ENCODE results near the gene AHNAK2.

AHNAK2 gene

GRCh38 chr14:104974146-104974541 lies 4.0 kb downstream of the AHNAK2 start:
- Histone ChIP-seq H2BK12ac (ENCODE audit: low read length) (no peak overlapping the region), H3K36me3 (replicated peaks in 1 of 2; ENCODE audit: control insufficient read depth in 2 of 2, insufficient read depth in 2 of 2, low read length in 2 of 2) (no peaks in the 10 kb centered on the region), H3K4ac (ENCODE audit: low read length) (no peak overlapping the region), H3K4me1 (ENCODE audit: control insufficient read depth in 2 of 2, insufficient read depth in 1 of 2, low read depth in 1 of 2, low read length in 2 of 2) (peaks cover 25 to 35% of the 10 kb centered on the region in 2 donors), H3K18ac (ENCODE audit: low read length) (peak overlapping the region; percentile 57), H3K79me1 (ENCODE audit: low read depth, low read length) (no peaks in the 10 kb centered on the region), H2BK15ac (ENCODE audit: low read length) (peak overlapping the region; percentile 85), H3K4me3 (ENCODE audit: low read length in 2 of 2) (no peak overlapping the region), H3K9ac (ENCODE audit: low read depth, low read length, poor library complexity) (no peak overlapping the region), H3K4me2 (ENCODE audit: insufficient read depth, low read length, poor library complexity, severe bottlenecking) (no peak overlapping the region), H3K9me3 (replicated peaks in 1 of 2; ENCODE audit: control insufficient read depth in 2 of 2, insufficient read depth in 1 of 2, low read depth in 1 of 2, low read length in 2 of 2) (no peaks in the 10 kb centered on the region), H3K27ac (replicated peaks; ENCODE audit: low read length) (no peak overlapping the region), H2BK5ac (ENCODE audit: low read length) (peak overlapping the region; percentile 66), H3K14ac (ENCODE audit: low read length) (no peak overlapping the region), H4K8ac (ENCODE audit: low read depth, low read length) (no peak overlapping the region), H4K91ac (ENCODE audit: low read depth, low read length, poor library complexity) (no peak overlapping the region), H3K27me3 (ENCODE audit: control insufficient read depth in 3 of 3, insufficient read depth in 3 of 3, low read depth in 1 of 3, low read length in 3 of 3) (peaks cover 5 to 87% (median 28%) of the 10 kb centered on the region in 3 experiments), H2AK5ac (ENCODE audit: low read depth, low read length) (peak overlapping the region; percentile 59), H2BK120ac (ENCODE audit: low read depth, low read length) (no peak overlapping the region), H2AFZ (ENCODE audit: low read length) (no peak overlapping the region), H3K23ac (ENCODE audit: low read depth, low read length, poor library complexity) (no peak overlapping the region)
- DNase-seq (ENCODE audit: low spot score), result no peak
- no CpG with 5 or more reads among the region's 13 CpGs for WGBS, 2 donors (ENCODE audit: extremely low coverage in 2 of 2, insufficient read length in 2 of 2, insufficient replicate concordance in 1 of 2)

GRCh38 chr14:104973385-104974145 lies 4.6 kb downstream of the AHNAK2 start:
- peak overlapping the region; percentile 38 for H3K14ac ChIP-seq (ENCODE audit: low read length)
- no peak overlapping the region for H3K27ac ChIP-seq (replicated peaks; ENCODE audit: low read length)
- no peak overlapping the region for H3K4ac ChIP-seq (ENCODE audit: low read length)
- H2AK5ac ChIP-seq (ENCODE audit: low read depth, low read length), result peak overlapping the region; percentile 59
- H3K4me3 ChIP-seq (ENCODE audit: low read length in 2 of 2), result no peak overlapping the region
- H4K91ac ChIP-seq (ENCODE audit: low read depth, low read length, poor library complexity), result no peak overlapping the region
- H3K9me3 ChIP-seq (replicated peaks in 1 of 2; ENCODE audit: control insufficient read depth in 2 of 2, insufficient read depth in 1 of 2, low read depth in 1 of 2, low read length in 2 of 2), result peaks cover 0 to 1% of the 10 kb centered on the region in 2 donors
- peak overlapping the region; percentile 54 for H3K9ac ChIP-seq (ENCODE audit: low read depth, low read length, poor library complexity)
- H3K36me3 ChIP-seq (replicated peaks in 1 of 2; ENCODE audit: control insufficient read depth in 2 of 2, insufficient read depth in 2 of 2, low read length in 2 of 2), result no peaks in the 10 kb centered on the region
- H2BK120ac ChIP-seq (ENCODE audit: low read depth, low read length), result peak overlapping the region; percentile 13
- no peak overlapping the region for H3K4me2 ChIP-seq (ENCODE audit: insufficient read depth, low read length, poor library complexity, severe bottlenecking)
- no peak overlapping the region for H3K23ac ChIP-seq (ENCODE audit: low read depth, low read length, poor library complexity)
- H3K27me3 ChIP-seq (ENCODE audit: control insufficient read depth in 3 of 3, insufficient read depth in 3 of 3, low read depth in 1 of 3, low read length in 3 of 3), result peaks cover 5 to 87% (median 22%) of the 10 kb centered on the region in 3 experiments
- peak overlapping the region; percentile 60 for H3K18ac ChIP-seq (ENCODE audit: low read length)
- no peak for DNase-seq (ENCODE audit: low spot score)
- no peak overlapping the region for H4K8ac ChIP-seq (ENCODE audit: low read depth, low read length)
- H2BK15ac ChIP-seq (ENCODE audit: low read length), result peak overlapping the region; percentile 85
- WGBS, 2 donors (ENCODE audit: extremely low coverage in 2 of 2, insufficient read length in 2 of 2, insufficient replicate concordance in 1 of 2), result no CpG with 5 or more reads among the region's 23 CpGs
- H2AFZ ChIP-seq (ENCODE audit: low read length), result peak overlapping the region; percentile 68
- peak overlapping the region; percentile 46 for H2BK12ac ChIP-seq (ENCODE audit: low read length)
- peak overlapping the region; percentile 66 for H2BK5ac ChIP-seq (ENCODE audit: low read length)
- peaks cover 25 to 35% of the 10 kb centered on the region in 2 donors for H3K4me1 ChIP-seq (ENCODE audit: control insufficient read depth in 2 of 2, insufficient read depth in 1 of 2, low read depth in 1 of 2, low read length in 2 of 2)
- no peaks in the 10 kb centered on the region for H3K79me1 ChIP-seq (ENCODE audit: low read depth, low read length)

- Histone ChIP-seq H3K18ac (ENCODE audit: low read length) (peak overlapping the region; percentile 31), H3K4ac (ENCODE audit: low read length) (no peak overlapping the region), H3K4me3 (ENCODE audit: low read length in 2 of 2) (no peak overlapping the region), H3K27ac (replicated peaks; ENCODE audit: low read length) (no peak overlapping the region), H3K14ac (ENCODE audit: low read length) (peak overlapping the region; percentile 38), H2BK120ac (ENCODE audit: low read depth, low read length) (peak overlapping the region; percentile 13), H2AK5ac (ENCODE audit: low read depth, low read length) (peak overlapping the region; percentile 59), H3K79me1 (ENCODE audit: low read depth, low read length) (no peaks in the 10 kb centered on the region), H4K91ac (ENCODE audit: low read depth, low read length, poor library complexity) (no peak overlapping the region), H2AFZ (ENCODE audit: low read length) (peak overlapping the region; percentile 68), H3K23ac (ENCODE audit: low read depth, low read length, poor library complexity) (peak overlapping the region; percentile 47), H3K27me3 (ENCODE audit: control insufficient read depth in 3 of 3, insufficient read depth in 3 of 3, low read depth in 1 of 3, low read length in 3 of 3) (peaks cover 5 to 90% (median 21%) of the 10 kb centered on the region in 3 experiments), H4K8ac (ENCODE audit: low read depth, low read length) (no peak overlapping the region), H3K9me3 (replicated peaks in 1 of 2; ENCODE audit: control insufficient read depth in 2 of 2, insufficient read depth in 1 of 2, low read depth in 1 of 2, low read length in 2 of 2) (peaks cover 0 to 2% of the 10 kb centered on the region in 2 donors), H2BK12ac (ENCODE audit: low read length) (peak overlapping the region; percentile 79), H2BK5ac (ENCODE audit: low read length) (peak overlapping the region; percentile 44), H3K9ac (ENCODE audit: low read depth, low read length, poor library complexity) (peak overlapping the region; percentile 50), H2BK15ac (ENCODE audit: low read length) (peak overlapping the region; percentile 84), H3K36me3 (replicated peaks in 1 of 2; ENCODE audit: control insufficient read depth in 2 of 2, insufficient read depth in 2 of 2, low read length in 2 of 2) (no peaks in the 10 kb centered on the region), H3K4me1 (ENCODE audit: control insufficient read depth in 2 of 2, insufficient read depth in 1 of 2, low read depth in 1 of 2, low read length in 2 of 2) (peaks cover 28 to 39% of the 10 kb centered on the region in 2 donors), H3K4me2 (ENCODE audit: insufficient read depth, low read length, poor library complexity, severe bottlenecking) (no peak overlapping the region)
- no peak for DNase-seq (ENCODE audit: low spot score)
- no CpG with 5 or more reads among the region's 12 CpGs for WGBS, 2 donors (ENCODE audit: extremely low coverage in 2 of 2, insufficient read length in 2 of 2, insufficient replicate concordance in 1 of 2)
These were observed 5.1 kb downstream of the AHNAK2 start for GRCh38 chr14:104973135-104973384.

DNA sequence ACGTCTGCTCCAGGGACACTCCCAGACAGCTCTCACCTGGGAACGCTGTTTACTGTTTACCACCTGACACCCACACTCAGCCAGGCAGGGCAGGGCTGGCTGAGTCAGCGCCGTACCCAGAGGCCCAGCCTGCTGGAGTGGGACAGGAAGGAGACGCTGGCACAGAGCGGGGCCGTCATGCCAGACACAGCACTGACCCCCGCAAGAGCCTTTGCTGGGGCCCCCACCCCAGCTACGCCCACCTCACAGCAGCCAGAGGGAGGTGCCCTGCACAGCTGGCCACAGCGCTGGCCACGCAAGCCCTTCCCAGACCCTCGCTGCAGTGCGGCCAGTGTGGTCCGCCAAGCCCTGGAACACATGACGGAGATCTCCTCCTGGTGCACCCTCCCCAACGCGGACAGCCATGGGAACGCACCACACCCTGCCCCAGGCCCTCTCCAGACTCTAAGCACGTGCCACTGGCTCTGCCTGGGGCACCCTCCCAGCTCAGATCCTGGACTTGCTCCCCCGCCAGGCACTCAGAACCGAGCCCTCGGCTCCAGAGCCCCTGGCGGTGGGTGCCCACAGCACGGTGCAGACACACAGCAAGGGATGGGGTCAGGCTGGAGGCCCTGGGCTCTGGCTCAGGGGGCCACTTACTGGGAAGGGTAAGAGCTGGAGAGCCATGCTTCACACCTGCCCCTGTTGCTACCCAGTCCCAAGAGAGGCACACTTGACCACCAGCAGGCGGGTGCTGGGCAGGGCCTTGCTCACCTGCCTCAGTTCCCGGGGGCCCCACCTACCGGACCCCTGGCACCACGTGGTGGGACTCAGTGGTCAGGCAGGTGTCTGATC lies 5.7 kb downstream of the AHNAK2 start:
- Histone ChIP-seq H4K91ac (ENCODE audit: low read depth, low read length, poor library complexity) (no peak overlapping the region), H3K23ac (ENCODE audit: low read depth, low read length, poor library complexity) (peak overlapping the region; percentile 47), H3K79me1 (ENCODE audit: low read depth, low read length) (no peaks in the 10 kb centered on the region), H3K27me3 (ENCODE audit: control insufficient read depth in 3 of 3, insufficient read depth in 3 of 3, low read depth in 1 of 3, low read length in 3 of 3) (peaks cover 5 to 90% (median 16%) of the 10 kb centered on the region in 3 experiments), H3K27ac (replicated peaks; ENCODE audit: low read length) (no peak overlapping the region), H3K18ac (ENCODE audit: low read length) (peak overlapping the region; percentile 72), H2BK120ac (ENCODE audit: low read depth, low read length) (peak overlapping the region; percentile 13), H3K4ac (ENCODE audit: low read length) (no peak overlapping the region), H3K4me1 (ENCODE audit: control insufficient read depth in 2 of 2, insufficient read depth in 1 of 2, low read depth in 1 of 2, low read length in 2 of 2) (peaks cover 29 to 41% of the 10 kb centered on the region in 2 donors), H3K4me3 (ENCODE audit: low read length in 2 of 2) (no peak overlapping the region), H2BK12ac (ENCODE audit: low read length) (peak overlapping the region; percentile 79), H3K9ac (ENCODE audit: low read depth, low read length, poor library complexity) (peak overlapping the region; percentile 50), H2AFZ (ENCODE audit: low read length) (peak overlapping the region; percentile 68), H2BK5ac (ENCODE audit: low read length) (peak overlapping the region; percentile 44), H4K8ac (ENCODE audit: low read depth, low read length) (no peak overlapping the region), H2AK5ac (ENCODE audit: low read depth, low read length) (peak overlapping the region; percentile 59), H3K4me2 (ENCODE audit: insufficient read depth, low read length, poor library complexity, severe bottlenecking) (no peak overlapping the region), H3K36me3 (replicated peaks in 1 of 2; ENCODE audit: control insufficient read depth in 2 of 2, insufficient read depth in 2 of 2, low read length in 2 of 2) (no peaks in the 10 kb centered on the region), H3K9me3 (replicated peaks in 1 of 2; ENCODE audit: control insufficient read depth in 2 of 2, insufficient read depth in 1 of 2, low read depth in 1 of 2, low read length in 2 of 2) (peaks cover 0 to 2% of the 10 kb centered on the region in 2 donors), H3K14ac (ENCODE audit: low read length) (peak overlapping the region; percentile 38), H2BK15ac (ENCODE audit: low read length) (peak overlapping the region; percentile 84)
- no peak for DNase-seq (ENCODE audit: low spot score)
- WGBS, 2 donors (ENCODE audit: extremely low coverage in 2 of 2, insufficient read length in 2 of 2, insufficient replicate concordance in 1 of 2), result no CpG with 5 or more reads among the region's 28 CpGs

All from neuronal stem cell (in vitro differentiated cells).